Epithelial cell of esophagus (primary cell): Measurements from ENCODE around the gene ERICH2.

ENCODE experiments used
- DNase-seq: peaks from one replicate; pipeline ENCODE4 v3.0.0; 2010; ENCODE audit warnings: low read depth
- H3K4me3 ChIP-seq: 2 replicates; pipeline ENCODE4 v1.5.1; 2011; ENCODE audit warnings: mild to moderate bottlenecking, low read length, control low read depth
- TF ChIP-seq, protein P1 (sequence below): IDR thresholded peaks from 2 replicates; pipeline ENCODE4 v1.5.1; 2011; ENCODE audit warnings: low read depth, mild to moderate bottlenecking, low read length, control low read depth, inconsistent platforms; ENCODE audit not compliant: insufficient read depth; ENCODE audit errors: missing control alignments

ERICH2 gene

DNA sequence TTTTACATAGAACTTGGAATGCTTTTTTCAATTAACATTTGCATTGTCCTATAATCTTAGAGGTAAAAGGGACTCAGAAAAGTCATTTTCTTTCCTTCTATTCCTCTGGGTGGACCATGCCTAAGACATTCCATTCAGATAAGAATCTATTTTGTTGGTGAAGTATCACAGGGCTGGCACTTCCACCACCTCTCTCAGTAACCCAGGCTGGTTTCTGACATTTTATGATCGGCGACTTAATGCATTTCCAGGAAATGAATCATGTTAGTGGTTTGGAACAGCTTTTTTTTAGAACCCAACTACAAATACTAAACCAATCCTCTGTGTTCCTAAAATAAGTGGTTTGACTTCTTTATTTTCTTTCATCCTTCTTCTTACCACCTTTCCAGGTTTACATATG, 73.5 kb downstream of the ERICH2 start:
- TF ChIP-seq, protein P1, sequence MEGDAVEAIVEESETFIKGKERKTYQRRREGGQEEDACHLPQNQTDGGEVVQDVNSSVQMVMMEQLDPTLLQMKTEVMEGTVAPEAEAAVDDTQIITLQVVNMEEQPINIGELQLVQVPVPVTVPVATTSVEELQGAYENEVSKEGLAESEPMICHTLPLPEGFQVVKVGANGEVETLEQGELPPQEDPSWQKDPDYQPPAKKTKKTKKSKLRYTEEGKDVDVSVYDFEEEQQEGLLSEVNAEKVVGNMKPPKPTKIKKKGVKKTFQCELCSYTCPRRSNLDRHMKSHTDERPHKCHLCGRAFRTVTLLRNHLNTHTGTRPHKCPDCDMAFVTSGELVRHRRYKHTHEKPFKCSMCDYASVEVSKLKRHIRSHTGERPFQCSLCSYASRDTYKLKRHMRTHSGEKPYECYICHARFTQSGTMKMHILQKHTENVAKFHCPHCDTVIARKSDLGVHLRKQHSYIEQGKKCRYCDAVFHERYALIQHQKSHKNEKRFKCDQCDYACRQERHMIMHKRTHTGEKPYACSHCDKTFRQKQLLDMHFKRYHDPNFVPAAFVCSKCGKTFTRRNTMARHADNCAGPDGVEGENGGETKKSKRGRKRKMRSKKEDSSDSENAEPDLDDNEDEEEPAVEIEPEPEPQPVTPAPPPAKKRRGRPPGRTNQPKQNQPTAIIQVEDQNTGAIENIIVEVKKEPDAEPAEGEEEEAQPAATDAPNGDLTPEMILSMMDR, result no peak
- H3K4me3 ChIP-seq, result no peak overlapping the region
- DNase-seq, result peak; percentile 21

DNA sequence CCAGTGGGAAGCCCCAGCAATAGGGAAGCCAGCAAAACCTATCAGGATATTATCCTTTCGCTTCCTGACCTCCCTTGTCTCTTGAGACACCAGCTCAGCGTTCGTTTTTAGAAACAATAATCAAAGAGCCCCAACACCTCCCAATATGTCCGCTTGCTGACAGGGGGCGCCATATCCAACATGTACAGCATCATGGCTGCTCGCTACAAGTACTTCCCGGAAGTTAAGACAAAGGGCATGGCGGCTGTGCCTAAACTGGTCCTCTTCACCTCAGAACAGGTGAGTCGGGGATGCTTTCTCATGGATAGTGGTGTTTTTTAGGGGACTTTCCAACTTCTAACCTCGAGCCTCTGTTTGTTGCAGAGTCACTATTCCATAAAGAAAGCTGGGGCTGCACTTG, 75.2 kb downstream of the ERICH2 start:
- TF ChIP-seq, protein P1, result no peak
- no peak overlapping the region for H3K4me3 ChIP-seq
- no peak for DNase-seq

DNA sequence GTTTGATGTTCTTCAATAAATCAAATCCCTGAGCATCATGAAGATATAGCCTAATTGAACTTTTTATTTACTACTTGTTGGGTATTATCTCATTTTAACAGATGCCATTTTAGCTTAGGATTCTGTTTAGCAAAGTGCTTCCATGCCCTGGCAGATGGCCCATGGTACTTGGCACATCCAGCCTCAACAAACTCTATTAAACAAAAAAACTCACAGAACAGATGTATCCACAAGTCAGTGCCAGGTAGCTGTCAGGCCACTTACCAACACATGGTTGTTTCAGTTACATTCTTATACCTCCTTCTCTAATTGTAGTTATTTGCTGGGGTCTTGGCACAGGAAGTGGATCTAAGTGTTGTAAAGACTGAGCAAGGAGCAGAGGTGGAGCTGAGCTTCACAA, 76.1 kb downstream of the ERICH2 start:
- H3K4me3 ChIP-seq, result no peak overlapping the region
- no peak for DNase-seq
- TF ChIP-seq, protein P1, result no peak

DNA sequence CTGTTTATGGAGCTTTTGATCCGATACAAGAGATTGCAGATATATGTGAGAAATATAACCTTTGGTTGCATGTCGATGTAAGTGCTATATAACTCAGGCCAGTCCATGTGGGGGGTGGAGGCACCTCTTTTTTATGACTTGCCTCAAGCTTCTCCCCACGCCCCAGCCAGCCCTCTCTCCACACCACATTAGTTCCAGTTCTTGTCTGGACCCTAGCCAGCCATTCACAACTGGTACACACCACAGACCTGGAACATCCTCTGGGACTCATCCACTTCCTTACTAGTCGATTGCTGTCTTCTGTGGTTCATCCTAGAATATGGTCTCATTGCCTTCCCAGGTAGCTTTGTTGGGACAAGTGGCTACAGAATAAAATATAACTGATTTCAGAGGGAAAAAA, 77.5 kb downstream of the ERICH2 start:
- no peak overlapping the region for H3K4me3 ChIP-seq
- TF ChIP-seq, protein P1, result no peak
- no peak for DNase-seq
